ENCODE results near the gene ACOT7.

Gene ACOT7

GRCh38 chr1:6285336-6285735 is 108.2 kb downstream of the ACOT7 start:
- Histone ChIP-seq H3K9me3 (ENCODE audit: control insufficient read depth in 1 of 2, low read length in 2 of 2) (no peaks in the 10 kb centered on the region), H3K27me3 (ENCODE audit: low read depth, low read length) (no peaks in the 10 kb centered on the region), H3K36me3 (ENCODE audit: control insufficient read depth in 1 of 2, insufficient read depth in 2 of 2, low read length in 2 of 2) (no peaks in the 10 kb centered on the region), H3K4me3 (ENCODE audit: low read depth in 1 of 2, low read length in 2 of 2) (no peak overlapping the region), H3K27ac (ENCODE audit: low read length) (no peak overlapping the region), H3K4me1 (ENCODE audit: control insufficient read depth in 1 of 2, insufficient read depth in 2 of 2, low read length in 2 of 2) (peaks cover 0 to 6% of the 10 kb centered on the region in 2 donors)

- Histone ChIP-seq H3K36me3 (ENCODE audit: control insufficient read depth in 1 of 2, insufficient read depth in 2 of 2, low read length in 2 of 2) (no peaks in the 10 kb centered on the region), H3K27me3 (ENCODE audit: low read depth, low read length) (no peaks in the 10 kb centered on the region), H3K27ac (ENCODE audit: low read length) (peak overlapping the region; percentile 67), H3K4me3 (ENCODE audit: low read depth in 1 of 2, low read length in 2 of 2) (no peak overlapping the region), H3K9me3 (ENCODE audit: control insufficient read depth in 1 of 2, low read length in 2 of 2) (no peaks in the 10 kb centered on the region), H3K4me1 (ENCODE audit: control insufficient read depth in 1 of 2, insufficient read depth in 2 of 2, low read length in 2 of 2) (peaks cover 0 to 4% of the 10 kb centered on the region in 2 donors)
Measured at GRCh38 chr1:6282577-6283270, 110.8 kb downstream of the ACOT7 start.

GRCh38 chr1:6281511-6282402 is 111.8 kb downstream of the ACOT7 start:
- Histone ChIP-seq H3K4me1 (ENCODE audit: control insufficient read depth in 1 of 2, insufficient read depth in 2 of 2, low read length in 2 of 2) (peaks cover 0 to 4% of the 10 kb centered on the region in 2 donors), H3K36me3 (ENCODE audit: control insufficient read depth in 1 of 2, insufficient read depth in 2 of 2, low read length in 2 of 2) (no peaks in the 10 kb centered on the region), H3K4me3 (ENCODE audit: low read depth in 1 of 2, low read length in 2 of 2) (no peak overlapping the region), H3K9me3 (ENCODE audit: control insufficient read depth in 1 of 2, low read length in 2 of 2) (no peaks in the 10 kb centered on the region), H3K27me3 (ENCODE audit: low read depth, low read length) (no peaks in the 10 kb centered on the region), H3K27ac (ENCODE audit: low read length) (peak overlapping the region; percentile 67)

- Histone ChIP-seq H3K4me1 (ENCODE audit: control insufficient read depth in 1 of 2, insufficient read depth in 2 of 2, low read length in 2 of 2) (peaks cover 0 to 12% of the 10 kb centered on the region in 2 donors), H3K27ac (ENCODE audit: low read length) (no peak overlapping the region), H3K4me3 (ENCODE audit: low read depth in 1 of 2, low read length in 2 of 2) (no peak overlapping the region), H3K36me3 (ENCODE audit: control insufficient read depth in 1 of 2, insufficient read depth in 2 of 2, low read length in 2 of 2) (no peaks in the 10 kb centered on the region), H3K27me3 (ENCODE audit: low read depth, low read length) (no peaks in the 10 kb centered on the region), H3K9me3 (ENCODE audit: control insufficient read depth in 1 of 2, low read length in 2 of 2) (no peaks in the 10 kb centered on the region)
Measured at GRCh38 chr1:6280761-6281451, 112.7 kb downstream of the ACOT7 start.

GRCh38 chr1:6279613-6280383 is 113.8 kb downstream of the ACOT7 start:
- Histone ChIP-seq H3K9me3 (ENCODE audit: control insufficient read depth in 1 of 2, low read length in 2 of 2) (no peaks in the 10 kb centered on the region), H3K4me3 (ENCODE audit: low read depth in 1 of 2, low read length in 2 of 2) (no peak overlapping the region)

GRCh38 chr1:6279066-6279465 is 114.5 kb downstream of the ACOT7 start:
- no peaks in the 10 kb centered on the region for H3K36me3 ChIP-seq (ENCODE audit: control insufficient read depth in 1 of 2, insufficient read depth in 2 of 2, low read length in 2 of 2)
- no peaks in the 10 kb centered on the region for H3K9me3 ChIP-seq (ENCODE audit: control insufficient read depth in 1 of 2, low read length in 2 of 2)
- H3K27ac ChIP-seq (ENCODE audit: low read length): no peak overlapping the region
- no peaks in the 10 kb centered on the region for H3K27me3 ChIP-seq (ENCODE audit: low read depth, low read length)
- H3K4me3 ChIP-seq (ENCODE audit: low read depth in 1 of 2, low read length in 2 of 2): no peak overlapping the region
- H3K4me1 ChIP-seq (ENCODE audit: control insufficient read depth in 1 of 2, insufficient read depth in 2 of 2, low read length in 2 of 2): peaks cover 0 to 13% of the 10 kb centered on the region in 2 donors

More at GRCh38 chr1:6279613-6280383, 113.8 kb downstream of the ACOT7 start:
- Histone ChIP-seq H3K36me3 (ENCODE audit: control insufficient read depth in 1 of 2, insufficient read depth in 2 of 2, low read length in 2 of 2) (no peaks in the 10 kb centered on the region), H3K27me3 (ENCODE audit: low read depth, low read length) (no peaks in the 10 kb centered on the region), H3K4me1 (ENCODE audit: control insufficient read depth in 1 of 2, insufficient read depth in 2 of 2, low read length in 2 of 2) (peaks cover 0 to 13% of the 10 kb centered on the region in 2 donors), H3K27ac (ENCODE audit: low read length) (no peak overlapping the region)

- no peak overlapping the region for H3K27ac ChIP-seq (ENCODE audit: low read length)
- no peak overlapping the region for H3K4me3 ChIP-seq (ENCODE audit: low read depth in 1 of 2, low read length in 2 of 2)
- no peaks in the 10 kb centered on the region for H3K27me3 ChIP-seq (ENCODE audit: low read depth, low read length)
- H3K4me1 ChIP-seq (ENCODE audit: control insufficient read depth in 1 of 2, insufficient read depth in 2 of 2, low read length in 2 of 2): peaks cover 0 to 14% of the 10 kb centered on the region in 2 donors
- H3K9me3 ChIP-seq (ENCODE audit: control insufficient read depth in 1 of 2, low read length in 2 of 2): no peaks in the 10 kb centered on the region
- no peaks in the 10 kb centered on the region for H3K36me3 ChIP-seq (ENCODE audit: control insufficient read depth in 1 of 2, insufficient read depth in 2 of 2, low read length in 2 of 2)
Measured at GRCh38 chr1:6278263-6278662, 115.3 kb downstream of the ACOT7 start.

GRCh38 chr1:6276811-6277555 is 116.6 kb downstream of the ACOT7 start:
- H3K27ac ChIP-seq (ENCODE audit: low read length): no peak overlapping the region
- peaks cover 10 to 24% of the 10 kb centered on the region in 2 donors for H3K4me1 ChIP-seq (ENCODE audit: control insufficient read depth in 1 of 2, insufficient read depth in 2 of 2, low read length in 2 of 2)
- no peaks in the 10 kb centered on the region for H3K9me3 ChIP-seq (ENCODE audit: control insufficient read depth in 1 of 2, low read length in 2 of 2)
- peak overlapping the region in 1 of 2 donors; percentile 39 for H3K4me3 ChIP-seq (ENCODE audit: low read depth in 1 of 2, low read length in 2 of 2)
- H3K36me3 ChIP-seq (ENCODE audit: control insufficient read depth in 1 of 2, insufficient read depth in 2 of 2, low read length in 2 of 2): no peaks in the 10 kb centered on the region
- H3K27me3 ChIP-seq (ENCODE audit: low read depth, low read length): no peaks in the 10 kb centered on the region

- peaks cover 18 to 25% of the 10 kb centered on the region in 2 donors for H3K4me1 ChIP-seq (ENCODE audit: control insufficient read depth in 1 of 2, insufficient read depth in 2 of 2, low read length in 2 of 2)
Measured at GRCh38 chr1:6275826-6276782, 117.5 kb downstream of the ACOT7 start.

More at GRCh38 chr1:6275826-6276782, 117.5 kb downstream of the ACOT7 start:
- H3K4me3 ChIP-seq (ENCODE audit: low read depth in 1 of 2, low read length in 2 of 2): peak overlapping the region in 1 of 2 donors; percentile 39
- H3K27me3 ChIP-seq (ENCODE audit: low read depth, low read length): no peaks in the 10 kb centered on the region
- H3K9me3 ChIP-seq (ENCODE audit: control insufficient read depth in 1 of 2, low read length in 2 of 2): no peaks in the 10 kb centered on the region
- peak overlapping the region; percentile 63 for H3K27ac ChIP-seq (ENCODE audit: low read length)
- no peaks in the 10 kb centered on the region for H3K36me3 ChIP-seq (ENCODE audit: control insufficient read depth in 1 of 2, insufficient read depth in 2 of 2, low read length in 2 of 2)

All from muscle layer of duodenum (tissue), 2 donors.